Fibroblast of lung (primary cell): Measurements from ENCODE around the gene BATF. TPM values are rescaled to one million over a fixed set of nuclear protein-coding genes. Genes with fewer than 3 reads are reported as not detected.

Experiments used
- DNase-seq, 2 donors: peaks; one replicate each; pipeline versions ENCODE4 v3.0.0 to v3.0.0-alpha.2; 2010; ENCODE audit warnings: low read depth in 2 of 2
- H2AFZ ChIP-seq: 2 replicates; pipeline ENCODE4 v1.5.1; 2012; ENCODE audit warnings: low read length, control low read depth, inconsistent platforms
- H3K27ac ChIP-seq: 2 replicates; pipeline ENCODE4 v1.5.1; 2011; ENCODE audit warnings: low read length, control low read depth; ENCODE audit not compliant: insufficient read depth
- H3K27me3 ChIP-seq: 2 replicates; pipeline ENCODE4 v1.5.1; 2011; ENCODE audit warnings: mild to moderate bottlenecking, low read length; ENCODE audit not compliant: control insufficient read depth, insufficient read depth
- H3K36me3 ChIP-seq: 2 replicates; pipeline ENCODE4 v1.5.1; 2011; ENCODE audit warnings: low read length; ENCODE audit not compliant: control insufficient read depth, insufficient read depth
- H3K4me1 ChIP-seq: 2 replicates; pipeline ENCODE4 v1.5.1; 2011; ENCODE audit warnings: low read length; ENCODE audit not compliant: control insufficient read depth, insufficient read depth; ENCODE audit errors: extremely low read depth
- H3K4me2 ChIP-seq: 2 replicates; pipeline ENCODE4 v1.5.1; 2011; ENCODE audit warnings: low read length, control low read depth; ENCODE audit not compliant: insufficient read depth; ENCODE audit errors: extremely low read depth
- H3K4me3 ChIP-seq, 4 experiments: fragments of 200-600 bp in 1 of 4; sonication (generic) in 1 of 4; replicated peaks in 1 of 4; 2 replicates each; pipeline ENCODE4 v1.5.1; 2011 to 2016; ENCODE audit warnings: low read length in 4 of 4, low read depth in 3 of 4, mild to moderate bottlenecking in 3 of 4, control low read depth in 2 of 4, inconsistent platforms in 1 of 4, mixed read lengths in 1 of 4; ENCODE audit not compliant: insufficient read depth in 1 of 4; ENCODE audit errors: control extremely low read depth in 1 of 4
- H3K79me2 ChIP-seq: 2 replicates; pipeline ENCODE4 v1.5.1; 2012; ENCODE audit warnings: mild to moderate bottlenecking, low read length, inconsistent platforms; ENCODE audit not compliant: control insufficient read depth, insufficient read depth
- H3K9ac ChIP-seq: 2 replicates; pipeline ENCODE4 v1.5.1; 2011; ENCODE audit warnings: mild to moderate bottlenecking, low read length, control low read depth; ENCODE audit not compliant: insufficient read depth
- H3K9me3 ChIP-seq: 2 replicates; pipeline ENCODE4 v1.5.1; 2012; ENCODE audit warnings: low read depth, low read length; ENCODE audit not compliant: control insufficient read depth, insufficient read depth
- H4K20me1 ChIP-seq: 2 replicates; pipeline ENCODE4 v1.5.1; 2011; ENCODE audit warnings: low read length; ENCODE audit not compliant: control insufficient read depth, insufficient read depth; ENCODE audit errors: extremely low read depth
- EZH2 ChIP-seq: IDR thresholded peaks from 2 replicates; pipeline ENCODE4 v1.5.1; 2012; ENCODE audit warnings: low read length, control low read depth, mild to moderate bottlenecking; ENCODE audit errors: missing control alignments
- polyA plus RNA-seq, 2 donors: library from polyadenylated mRNA; depleted of rRNA in 1 of 2; stranded (reverse) in 1 of 2; unstranded in 1 of 2; fragments of >200 nt; gene quantifications; 2 replicates each; pipeline ENCODE4 v1.2.1, GENCODE V29; 2011 to 2012; ENCODE audit warnings: missing spikeins in 1 of 2
- total RNA-seq: library from RNA; depleted of rRNA; stranded (reverse); fragments of >200 nt; gene quantifications from 2 replicates; pipeline ENCODE4 v1.2.1, GENCODE V29; 2014
- TF ChIP-seq, protein P1 (sequence below), 2 donors: IDR thresholded peaks in 1 of 2; conservative IDR thresholded peaks in 1 of 2; 1 replicate in 1 of 2; 2 replicates in 1 of 2; pipeline ENCODE4 v1.5.1; 2011 to 2012; ENCODE audit warnings: low read length in 2 of 2, control low read depth in 1 of 2, inconsistent platforms in 1 of 2, low read depth in 1 of 2, mild to moderate bottlenecking in 1 of 2

The BATF gene
- total and polyA plus RNA-seq, 2 donors (not counting 1 experiment from before 2014, with no cell fraction given), result 0.50 TPM; not detected in 1

DNA sequence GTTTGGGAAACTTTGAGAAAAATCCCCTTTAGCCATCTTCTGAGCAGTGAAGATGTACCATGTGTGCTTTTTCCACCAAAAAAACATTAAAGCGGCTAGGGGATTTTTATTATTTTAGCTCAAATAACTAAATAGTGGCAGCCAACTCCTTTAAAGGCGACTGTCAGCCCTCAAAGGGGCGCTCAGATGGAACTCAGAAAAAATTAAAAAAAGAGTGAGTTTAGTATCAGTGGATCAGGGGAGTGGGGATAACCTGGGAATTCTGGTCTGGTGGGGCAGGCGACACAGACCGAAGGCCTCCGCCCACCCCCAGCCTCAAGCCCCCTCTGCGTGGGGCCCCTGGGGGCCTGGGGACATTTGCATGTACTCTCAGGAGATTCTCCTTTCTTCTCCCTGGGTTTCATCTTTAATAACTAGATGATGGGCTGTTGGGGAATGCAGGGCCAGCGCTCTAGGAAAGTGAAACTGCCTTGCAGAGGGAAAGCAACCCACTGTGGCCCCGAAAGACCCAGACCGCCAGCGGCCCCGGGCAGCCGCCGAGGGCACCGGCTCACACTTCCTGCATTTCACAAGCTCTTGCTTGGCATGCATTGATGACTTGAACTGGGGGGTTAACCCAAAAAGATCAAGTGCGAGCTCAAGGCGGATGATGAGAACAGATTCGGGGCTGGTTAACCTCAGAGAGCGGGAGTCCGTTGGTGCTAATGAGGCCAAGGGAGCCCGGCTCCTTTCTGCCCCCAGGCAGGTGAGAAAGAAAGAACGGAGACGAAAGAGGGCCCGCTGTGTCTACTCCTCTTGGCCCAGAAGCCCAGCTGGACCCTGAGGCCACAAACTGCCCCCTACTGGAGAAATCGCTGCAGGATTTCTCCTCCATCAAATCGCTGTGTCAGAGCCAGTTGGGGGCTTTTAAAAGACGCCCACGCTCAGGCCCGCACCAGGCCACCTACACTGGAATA, 7.3 kb upstream of the BATF start:
- H3K9me3 ChIP-seq, result no peaks in the 10 kb centered on the region
- H4K20me1 ChIP-seq, result no peaks in the 10 kb centered on the region
- H3K4me1 ChIP-seq, result no peaks in the 10 kb centered on the region
- no peaks in the 10 kb centered on the region for H3K79me2 ChIP-seq
- H3K4me3 ChIP-seq, result peak overlapping the region; percentile 37 to 60 (median 40)
- no peak overlapping the region for H3K27ac ChIP-seq
- no peaks in the 10 kb centered on the region for H3K36me3 ChIP-seq
- peak overlapping the region; percentile 79 for H3K4me2 ChIP-seq
- H3K27me3 ChIP-seq, result peaks cover 2% of the 10 kb centered on the region
- DNase-seq, result peak; percentile 9 to 41
- H2AFZ ChIP-seq, result peak overlapping the region; percentile 55
- H3K9ac ChIP-seq, result no peak overlapping the region
- TF ChIP-seq, protein P1, sequence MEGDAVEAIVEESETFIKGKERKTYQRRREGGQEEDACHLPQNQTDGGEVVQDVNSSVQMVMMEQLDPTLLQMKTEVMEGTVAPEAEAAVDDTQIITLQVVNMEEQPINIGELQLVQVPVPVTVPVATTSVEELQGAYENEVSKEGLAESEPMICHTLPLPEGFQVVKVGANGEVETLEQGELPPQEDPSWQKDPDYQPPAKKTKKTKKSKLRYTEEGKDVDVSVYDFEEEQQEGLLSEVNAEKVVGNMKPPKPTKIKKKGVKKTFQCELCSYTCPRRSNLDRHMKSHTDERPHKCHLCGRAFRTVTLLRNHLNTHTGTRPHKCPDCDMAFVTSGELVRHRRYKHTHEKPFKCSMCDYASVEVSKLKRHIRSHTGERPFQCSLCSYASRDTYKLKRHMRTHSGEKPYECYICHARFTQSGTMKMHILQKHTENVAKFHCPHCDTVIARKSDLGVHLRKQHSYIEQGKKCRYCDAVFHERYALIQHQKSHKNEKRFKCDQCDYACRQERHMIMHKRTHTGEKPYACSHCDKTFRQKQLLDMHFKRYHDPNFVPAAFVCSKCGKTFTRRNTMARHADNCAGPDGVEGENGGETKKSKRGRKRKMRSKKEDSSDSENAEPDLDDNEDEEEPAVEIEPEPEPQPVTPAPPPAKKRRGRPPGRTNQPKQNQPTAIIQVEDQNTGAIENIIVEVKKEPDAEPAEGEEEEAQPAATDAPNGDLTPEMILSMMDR (conservative IDR thresholded peaks at IDR 0.05 in 1 of 2, IDR thresholded peaks at IDR 0.05 in 1 of 2; ENCODE audit: low read depth in 1 of 2, low read length in 2 of 2), result peak in 1 of 2 donors; percentile 10
- TF ChIP-seq EZH2, result no peak

DNA sequence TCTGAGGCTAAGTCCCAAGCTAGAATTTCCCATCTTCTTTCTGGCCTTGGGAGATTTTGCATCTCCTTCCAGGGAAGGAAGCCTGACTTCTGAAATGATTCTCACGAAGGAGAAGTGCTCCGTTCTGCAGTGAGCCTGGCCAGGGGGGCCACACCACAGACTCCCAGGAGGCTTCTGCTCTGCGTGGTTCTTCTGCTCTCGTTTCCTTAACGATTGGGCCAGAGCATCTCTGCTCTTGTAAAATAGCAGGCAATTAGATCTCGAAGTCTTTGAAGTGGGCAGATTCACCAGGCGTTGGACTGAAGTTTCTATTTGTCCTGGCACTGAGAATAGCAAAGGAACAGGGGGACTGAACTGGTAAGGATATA, 6.7 kb upstream of the BATF start:
- H3K79me2 ChIP-seq, result no peaks in the 10 kb centered on the region
- H3K27me3 ChIP-seq, result peaks cover 2% of the 10 kb centered on the region
- no peaks in the 10 kb centered on the region for H4K20me1 ChIP-seq
- peak overlapping the region in 1 of 4 experiments; percentile 60 for H3K4me3 ChIP-seq
- DNase-seq, result no peak
- no peaks in the 10 kb centered on the region for H3K36me3 ChIP-seq
- no peaks in the 10 kb centered on the region for H3K4me1 ChIP-seq
- no peak overlapping the region for H3K27ac ChIP-seq
- no peak overlapping the region for H2AFZ ChIP-seq
- H3K9me3 ChIP-seq, result no peaks in the 10 kb centered on the region
- H3K9ac ChIP-seq, result no peak overlapping the region
- peak overlapping the region; percentile 79 for H3K4me2 ChIP-seq
- no peak for TF ChIP-seq EZH2
- TF ChIP-seq, protein P1 (conservative IDR thresholded peaks at IDR 0.05 in 1 of 2, IDR thresholded peaks at IDR 0.05 in 1 of 2; ENCODE audit: low read depth in 1 of 2, low read length in 2 of 2), result peak in 1 of 2 donors; percentile 0

DNA sequence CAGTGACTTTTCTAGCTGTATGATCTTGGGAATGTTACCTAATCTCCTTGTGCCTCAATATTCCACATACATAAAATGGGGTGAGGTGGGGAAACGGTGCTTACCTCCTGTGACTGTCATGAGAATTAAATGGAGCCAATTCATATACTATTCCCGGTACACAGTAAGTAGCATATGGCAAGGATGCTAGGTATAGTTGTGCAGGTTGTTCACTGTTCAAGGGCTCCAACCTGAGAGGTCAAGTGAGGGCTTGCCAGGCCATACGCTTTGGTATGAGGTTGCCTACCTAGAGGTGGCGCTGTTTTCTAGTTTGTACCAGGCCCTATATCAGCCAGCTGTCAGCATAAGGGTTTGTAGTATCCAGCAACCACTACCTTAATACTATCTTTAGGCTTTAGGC, 3.6 kb upstream of the BATF start:
- H3K9me3 ChIP-seq, result no peaks in the 10 kb centered on the region
- H3K4me3 ChIP-seq, result no peak overlapping the region
- H3K27ac ChIP-seq, result no peak overlapping the region
- H4K20me1 ChIP-seq, result no peaks in the 10 kb centered on the region
- no peak overlapping the region for H3K4me2 ChIP-seq
- TF ChIP-seq, protein P1 (conservative IDR thresholded peaks at IDR 0.05 in 1 of 2, IDR thresholded peaks at IDR 0.05 in 1 of 2; ENCODE audit: low read depth in 1 of 2, low read length in 2 of 2), result peak in 1 of 2 donors; percentile 43
- no peak for TF ChIP-seq EZH2
- peak in 1 of 2 donors; percentile 27 for DNase-seq
- H3K36me3 ChIP-seq, result no peaks in the 10 kb centered on the region
- H3K27me3 ChIP-seq, result peaks cover 2% of the 10 kb centered on the region
- no peak overlapping the region for H3K9ac ChIP-seq
- H2AFZ ChIP-seq, result no peak overlapping the region
- H3K79me2 ChIP-seq, result no peaks in the 10 kb centered on the region
- no peaks in the 10 kb centered on the region for H3K4me1 ChIP-seq
